HG03175 (cell line): Measurements from ENCODE around the gene L3MBTL4.

Source experiments
- ATAC-seq: cut with Tn5 transposase; IDR thresholded peaks from one replicate; pipeline ENCODE4 v1.9.1; 2021; ENCODE audit warnings: mild to moderate bottlenecking, moderate library complexity; ENCODE audit not compliant: unreplicated experiment

L3MBTL4 gene

GRCh38 chr18:6001867-6002266, 412.8 kb downstream of the L3MBTL4 start:
- ATAC-seq, result no peak

GRCh38 chr18:5998907-5999306, 415.8 kb downstream of the L3MBTL4 start:
- peak; percentile 99 for ATAC-seq

GRCh38 chr18:5998166-5998881, 416.4 kb downstream of the L3MBTL4 start:
- ATAC-seq, result peak; percentile 25

GRCh38 chr18:5997361-5997760, 417.4 kb downstream of the L3MBTL4 start:
- no peak for ATAC-seq

- ATAC-seq, result no peak
Measured at GRCh38 chr18:5995626-5996025, 419.1 kb downstream of the L3MBTL4 start.

- no peak for ATAC-seq
Measured at GRCh38 chr18:5993938-5994337, 420.8 kb downstream of the L3MBTL4 start.

GRCh38 chr18:5992381-5992780, 422.3 kb downstream of the L3MBTL4 start:
- ATAC-seq, result no peak

- ATAC-seq, result no peak
Measured at GRCh38 chr18:5987249-5987648, 427.5 kb downstream of the L3MBTL4 start.

- ATAC-seq, result no peak
Measured at GRCh38 chr18:5986257-5986931, 428.3 kb downstream of the L3MBTL4 start.

- ATAC-seq, result no peak
Measured at GRCh38 chr18:5984245-5984644, 430.5 kb downstream of the L3MBTL4 start.

- no peak for ATAC-seq
Measured at GRCh38 chr18:5983488-5983887, 431.2 kb downstream of the L3MBTL4 start.

- ATAC-seq, result peak; percentile 74
Measured at GRCh38 chr18:5982332-5982731, 432.4 kb downstream of the L3MBTL4 start.

- no peak for ATAC-seq
Measured at GRCh38 chr18:5980721-5981120, 434.0 kb downstream of the L3MBTL4 start.

GRCh38 chr18:5979971-5980457, 434.7 kb downstream of the L3MBTL4 start:
- peak; percentile 36 for ATAC-seq

GRCh38 chr18:5979176-5979888, 435.4 kb downstream of the L3MBTL4 start:
- no peak for ATAC-seq

- no peak for ATAC-seq
Measured at GRCh38 chr18:5977022-5977421, 437.7 kb downstream of the L3MBTL4 start.

GRCh38 chr18:5975111-5976002, 439.4 kb downstream of the L3MBTL4 start:
- peak; percentile 72 for ATAC-seq

- ATAC-seq, result no peak
Measured at GRCh38 chr18:5974696-5975095, 440.0 kb downstream of the L3MBTL4 start.

- no peak for ATAC-seq
Measured at GRCh38 chr18:5973099-5973498, 441.6 kb downstream of the L3MBTL4 start.

GRCh38 chr18:5972298-5972697, 442.4 kb downstream of the L3MBTL4 start:
- peak; percentile 52 for ATAC-seq

- ATAC-seq, result no peak
Measured at GRCh38 chr18:5969989-5970403, 444.7 kb downstream of the L3MBTL4 start.
